GDM1 (cell line): ENCODE data around the gene RELN.

Source experiments
- DNase-seq: peaks from one replicate; lab custom pipeline; 2025; lab: John Stamatoyannopoulos, UW

The RELN gene

DNA sequence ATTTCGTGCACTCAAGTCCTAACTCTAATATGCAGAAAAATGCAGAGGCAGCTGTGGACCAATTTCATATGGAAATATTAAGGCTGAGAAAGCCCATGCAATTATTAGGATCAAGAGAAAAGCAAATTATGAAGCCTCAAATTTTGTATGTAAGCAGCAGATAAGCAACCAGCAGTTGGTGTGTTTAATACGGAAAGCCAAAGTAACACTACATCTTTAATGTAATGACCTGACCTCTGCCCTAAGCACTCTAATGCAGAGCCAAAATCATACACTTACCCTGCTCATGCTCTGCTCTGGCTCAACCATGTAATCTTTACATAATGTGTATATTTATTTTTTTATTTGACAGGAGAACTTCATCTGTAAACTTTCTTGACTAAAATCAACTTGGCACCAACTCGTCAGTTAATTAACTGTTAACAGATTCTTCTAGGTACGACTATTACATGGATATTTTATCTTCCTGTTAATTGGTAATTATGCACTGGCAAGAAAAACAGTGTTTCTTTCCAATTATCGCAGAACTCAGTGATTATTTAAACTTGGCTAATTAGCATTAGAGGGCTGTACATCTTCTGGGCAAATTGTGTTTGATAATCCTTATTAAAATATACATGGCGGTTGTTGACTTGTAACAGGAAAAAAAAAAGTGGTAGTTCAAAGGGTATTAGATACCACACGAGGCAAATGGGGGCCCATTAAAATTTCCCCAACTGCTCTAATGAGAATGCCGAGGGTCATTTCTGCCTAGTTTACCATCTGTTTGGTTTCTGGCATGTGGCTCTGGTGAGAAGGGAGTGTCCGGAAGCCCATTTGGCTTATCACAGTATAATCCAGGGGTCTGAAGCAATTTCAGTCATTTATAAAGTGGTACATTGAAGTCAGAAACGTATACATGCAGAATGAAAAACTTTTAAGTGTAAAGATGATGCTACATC lies 94.5 kb downstream of the RELN start:
- DNase-seq, result no peak

DNA sequence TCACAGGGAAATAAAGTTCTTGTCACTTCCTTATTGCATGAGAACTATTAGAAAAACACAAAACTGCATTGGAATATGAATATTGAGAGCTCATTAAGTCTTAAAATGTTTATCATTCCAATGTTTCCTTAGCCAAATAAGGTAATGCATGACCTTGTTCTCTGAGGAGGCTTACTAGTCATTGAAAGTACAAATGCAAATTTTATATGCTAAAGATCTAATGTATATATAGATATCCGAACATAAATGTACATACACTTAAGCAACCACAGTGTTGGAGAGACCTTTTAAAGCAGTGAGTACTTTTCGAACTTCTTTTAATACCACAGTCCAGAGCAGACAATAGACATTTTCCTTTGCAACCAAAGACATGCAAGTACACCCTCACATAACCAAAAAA lies 96.1 kb downstream of the RELN start:
- no peak for DNase-seq

DNA sequence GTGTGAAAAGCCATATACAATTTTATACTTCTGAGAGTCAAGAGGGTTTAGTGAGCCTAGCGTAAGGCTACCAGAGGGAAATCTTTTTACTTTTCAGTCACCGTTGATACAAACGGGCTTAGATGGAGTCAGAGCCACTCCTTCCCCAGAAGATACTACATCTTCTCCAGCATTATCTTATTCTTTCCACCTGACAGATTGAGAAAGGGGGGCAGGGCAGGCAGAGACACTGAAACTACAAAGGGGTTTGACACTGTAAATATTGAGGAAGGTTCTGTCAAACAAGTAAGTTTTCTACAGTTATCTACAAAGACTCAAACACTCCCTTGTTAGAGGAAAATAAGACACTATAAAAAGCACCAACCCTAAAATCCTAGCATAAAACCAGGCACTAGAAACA lies 100.0 kb downstream of the RELN start:
- no peak for DNase-seq

GRCh38 chr7:103888603-103889153 lies 100.8 kb downstream of the RELN start:
- DNase-seq, result no peak

DNA sequence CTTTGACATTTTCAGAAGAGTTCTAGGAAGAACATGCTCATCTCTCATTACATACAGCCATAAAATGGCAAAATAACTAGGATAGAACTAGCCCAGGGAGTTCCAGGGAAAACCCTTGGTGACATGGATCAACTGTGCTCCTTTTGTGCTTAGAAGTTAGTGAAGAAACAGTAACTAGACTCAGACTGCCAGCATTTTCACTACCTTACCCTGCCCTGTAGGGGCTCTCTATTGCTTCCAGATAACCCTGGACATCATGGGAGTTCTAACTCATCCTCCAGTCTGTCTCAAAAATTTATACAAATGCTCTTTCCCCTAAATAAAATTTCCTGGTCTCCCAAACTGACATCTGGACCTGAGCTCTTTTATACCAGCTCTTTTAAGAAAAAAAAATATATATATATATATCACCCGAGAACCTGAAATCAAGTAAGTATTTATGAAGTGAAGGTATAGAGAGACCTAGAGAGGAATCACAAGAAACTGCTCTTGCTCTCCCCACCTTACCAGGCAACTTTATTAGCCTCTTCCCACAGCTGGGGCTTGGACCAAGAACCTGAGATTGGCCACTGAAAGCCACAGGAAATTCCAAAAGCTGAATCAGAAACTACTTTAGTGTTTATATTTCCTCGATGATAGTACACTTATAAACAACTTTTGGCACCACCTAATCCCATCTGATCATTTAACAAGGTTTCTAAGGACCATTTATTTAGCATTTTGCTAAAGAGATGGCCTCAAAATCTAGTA lies 101.4 kb downstream of the RELN start:
- DNase-seq, result no peak

GRCh38 chr7:103887050-103887449 lies 102.4 kb downstream of the RELN start:
- no peak for DNase-seq

GRCh38 chr7:103879928-103880600 lies 109.4 kb downstream of the RELN start:
- DNase-seq, result no peak

DNA sequence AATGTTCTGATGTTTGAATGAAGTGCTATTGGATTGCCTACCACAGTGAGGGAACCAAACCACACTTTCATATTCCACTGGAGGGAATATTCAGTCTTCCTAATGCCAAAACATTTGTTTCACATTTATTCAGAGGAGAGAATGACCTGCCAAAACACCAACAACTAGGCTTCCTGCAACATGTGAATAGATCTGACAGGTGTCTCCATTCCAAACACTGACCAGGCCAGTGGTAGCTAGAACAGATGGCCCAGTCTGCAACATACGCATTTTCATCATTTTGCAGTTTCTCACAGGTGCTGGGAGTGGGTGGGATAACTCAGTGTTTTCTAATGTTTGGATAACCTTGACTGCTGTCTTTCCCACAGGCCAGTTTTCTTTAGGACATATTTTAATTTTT lies 110.0 kb downstream of the RELN start:
- no peak for DNase-seq

GRCh38 chr7:103877565-103877964 lies 111.9 kb downstream of the RELN start:
- DNase-seq, result no peak

DNA sequence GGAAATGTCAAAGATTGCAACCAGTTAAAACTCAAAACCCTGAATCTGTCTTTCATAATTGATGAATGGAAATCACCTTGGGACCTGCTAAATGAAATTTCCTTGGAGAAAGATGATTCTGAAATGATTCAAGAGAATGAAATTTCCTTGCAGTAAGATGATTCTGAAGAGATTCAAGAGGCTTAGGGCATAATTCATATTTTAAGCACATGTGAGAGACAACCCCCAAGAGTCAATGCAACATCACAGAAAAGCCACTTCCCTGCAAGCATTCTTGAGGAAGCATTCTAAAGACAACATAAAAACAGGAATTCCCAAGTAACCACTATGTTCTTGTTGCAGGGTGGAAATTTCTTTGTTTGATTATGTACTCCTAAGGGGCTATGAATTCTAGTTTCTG lies 113.7 kb downstream of the RELN start:
- no peak for DNase-seq

GRCh38 chr7:103871473-103871872 lies 118.0 kb downstream of the RELN start:
- DNase-seq, result no peak

GRCh38 chr7:103870664-103871063 lies 118.8 kb downstream of the RELN start:
- DNase-seq, result no peak

DNA sequence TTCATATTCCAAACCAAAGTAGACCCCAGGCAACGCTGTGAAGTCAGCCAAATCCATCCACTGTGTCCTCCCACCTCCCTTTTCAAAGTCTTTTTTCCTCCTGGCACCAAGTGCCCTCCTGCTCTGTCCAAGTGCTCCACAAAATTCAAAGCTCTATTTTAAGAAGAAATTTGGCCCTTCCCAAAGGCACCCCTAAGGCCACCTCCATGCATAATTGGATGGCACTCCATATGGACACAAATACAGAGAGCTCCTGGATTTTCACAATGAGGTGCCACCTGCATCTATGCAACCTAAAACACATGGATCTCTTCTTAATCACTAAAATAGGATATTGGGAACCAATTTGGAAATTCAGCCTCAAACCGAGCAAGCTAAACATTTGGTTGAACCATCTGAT lies 121.6 kb downstream of the RELN start:
- no peak for DNase-seq

- no peak for DNase-seq
Observed at GRCh38 chr7:103866919-103867318, 122.5 kb downstream of the RELN start.

DNA sequence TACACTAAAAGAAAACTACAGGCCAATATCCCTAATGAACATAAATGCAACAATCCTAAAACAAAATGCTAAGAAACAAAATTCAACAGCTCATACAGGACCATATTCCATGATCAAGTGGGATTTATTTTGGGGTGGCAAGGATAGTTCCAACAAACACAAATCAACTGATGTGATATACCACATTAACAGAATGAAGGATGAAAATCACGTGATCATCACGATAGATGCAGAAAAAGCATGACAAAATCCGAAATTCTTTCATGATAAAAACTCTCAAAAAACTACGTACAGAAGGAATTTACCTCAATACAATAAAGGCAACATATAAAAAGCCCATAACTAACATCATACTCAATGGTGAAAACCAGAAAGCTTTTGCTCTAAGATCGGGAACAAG lies 124.0 kb downstream of the RELN start:
- no peak for DNase-seq

GRCh38 chr7:103862302-103863035 lies 127.0 kb downstream of the RELN start:
- DNase-seq, result no peak

GRCh38 chr7:103859709-103860108 lies 129.7 kb downstream of the RELN start:
- no peak for DNase-seq

DNA sequence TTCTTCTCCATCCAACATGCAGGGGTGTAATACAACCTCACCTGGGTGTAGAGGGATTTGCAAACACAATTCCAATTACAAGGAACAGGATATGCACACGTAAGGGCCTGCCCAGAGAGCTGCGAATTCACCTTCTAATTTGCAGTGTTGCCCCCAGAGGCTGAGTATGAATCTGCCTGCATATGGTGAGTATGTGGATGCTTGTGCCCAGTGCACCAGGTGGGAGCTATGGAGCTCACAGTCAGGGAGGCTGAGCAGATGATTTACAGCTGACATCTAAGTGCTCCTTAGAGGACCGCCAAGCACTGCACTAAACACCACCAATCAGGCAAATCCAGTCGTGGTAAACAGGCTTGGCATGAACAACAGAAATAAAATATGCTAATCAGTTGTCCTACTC lies 132.0 kb downstream of the RELN start:
- no peak for DNase-seq

GRCh38 chr7:103856929-103857328 lies 132.5 kb downstream of the RELN start:
- DNase-seq, result no peak

- no peak for DNase-seq
Observed at GRCh38 chr7:103855671-103856070, 133.8 kb downstream of the RELN start.

GRCh38 chr7:103854611-103855010 lies 134.8 kb downstream of the RELN start:
- DNase-seq, result no peak

DNA sequence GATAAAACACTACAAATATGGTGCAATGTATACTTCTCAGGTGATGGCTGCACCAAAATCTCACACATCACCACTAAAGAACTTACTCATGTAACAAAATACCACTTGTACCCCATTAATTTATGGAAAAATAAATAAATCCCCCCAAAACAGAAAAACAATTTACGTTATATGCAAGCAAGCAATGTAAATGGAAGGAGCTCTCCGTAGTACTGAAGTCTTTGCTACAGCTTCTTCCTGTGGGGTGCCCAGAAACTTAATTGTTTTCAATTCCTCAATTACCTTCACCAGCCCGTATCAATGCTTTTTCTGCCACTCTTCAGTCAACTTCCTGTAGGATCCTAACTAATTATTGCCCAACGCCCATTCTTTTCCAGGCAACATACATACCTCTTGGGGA lies 138.1 kb downstream of the RELN start:
- DNase-seq, result no peak
